ENCODE data around the gene RPL10A. TPM values are rescaled to one million over a fixed set of nuclear protein-coding genes. Genes with fewer than 3 reads are reported as not detected.

The RPL10A gene
- total and polyA plus RNA-seq, 2 of the 13 experiments (the other 11 are each of a cell fraction or from before 2014, with no cell fraction given): 1,854 to 2,726 TPM

GRCh38 chr6:35441205-35441604 is 27.0 kb upstream of the RPL10A start (continued):
- TF ChIP-seq ZNF407 (CRISPR knock-in tag; IDR thresholded peaks at IDR 0.05; ENCODE audit: not compliant biosample characterization): no peak

- DNase-seq (ENCODE audit: low spot score): no peak
- H3K36me3 ChIP-seq (replicated peaks in 1 of 2; ENCODE audit: control insufficient read depth in 1 of 2, insufficient read depth in 2 of 2, low read length in 2 of 2): no peaks in the 10 kb centered on the region
- H3K27me3 ChIP-seq (ENCODE audit: control insufficient read depth in 1 of 2, insufficient read depth in 2 of 2, low read length in 2 of 2): peaks cover 3 to 4% of the 10 kb centered on the region in 2 experiments; a peak in 2 of 5 replicates
- H4K20me1 ChIP-seq (ENCODE audit: insufficient read depth, low read length): no peaks in the 10 kb centered on the region
- peaks cover 27% of the 10 kb centered on the region for H3K4me1 ChIP-seq (ENCODE audit: insufficient read depth, low read length)
- H2AFZ ChIP-seq (ENCODE audit: low read length): no peak overlapping the region
- H3K79me2 ChIP-seq (ENCODE audit: insufficient read depth, low read length): no peaks in the 10 kb centered on the region
- H3K27ac ChIP-seq (ENCODE audit: extremely low read length, insufficient read depth, low read length): no peak overlapping the region
- ATAC-seq: no peak
- no peak overlapping the region for H3K9ac ChIP-seq (ENCODE audit: insufficient read depth, low read depth, low read length)
- H3K4me3 ChIP-seq (replicated peaks in 1 of 3; ENCODE audit: insufficient read depth in 1 of 3, low read depth in 2 of 3, low read length in 3 of 3): no peak overlapping the region
- 71% methylated on average over 4 of the region's 4 CpGs for WGBS (ENCODE audit: low lambda C conversion rate)
- no peak overlapping the region for H3K4me2 ChIP-seq (ENCODE audit: low read depth, low read length)
- POLR2A ChIA-PET: no interaction called here
- FAIRE-seq: no peak
- intact Hi-C loops (cut with micrococcal nuclease; ENCODE audit: unreplicated experiment): no loop called here
- in situ Hi-C loops (cut with HindIII; ENCODE audit: extremely low pct_ligation_motif_present, low pct_unique_long_range_greater_than_20kb): no loop called here
- TF ChIP-seq ZNF629 (CRISPR knock-in tag; conservative IDR thresholded peaks at IDR 0.05) (peak; percentile 53), RFXAP (CRISPR knock-in tag; IDR thresholded peaks at IDR 0.05; ENCODE audit: borderline replicate concordance) (no peak)
- no TSS peak for BruUV-seq (replicated peaks)
- CTCF ChIA-PET (ENCODE audit: low intra/inter-chr PET ratio, low total read pairs): no interaction called here
- no peaks in the 10 kb centered on the region for H3K9me3 ChIP-seq (ENCODE audit: low read length)
Observed at GRCh38 chr6:35441642-35442041, 26.6 kb upstream of the RPL10A start.
